ENCODE measurements around the gene PPARA.
A peak's percentile ranks its signal among the peaks of the same experiment; 100 is the strongest.

PPARA gene

GRCh38 chr22:46224044-46224897, 73.9 kb downstream of the PPARA start:
- DNase-seq = no peak

GRCh38 chr22:46224898-46225290, 74.6 kb downstream of the PPARA start:
- no peak for DNase-seq

DNA sequence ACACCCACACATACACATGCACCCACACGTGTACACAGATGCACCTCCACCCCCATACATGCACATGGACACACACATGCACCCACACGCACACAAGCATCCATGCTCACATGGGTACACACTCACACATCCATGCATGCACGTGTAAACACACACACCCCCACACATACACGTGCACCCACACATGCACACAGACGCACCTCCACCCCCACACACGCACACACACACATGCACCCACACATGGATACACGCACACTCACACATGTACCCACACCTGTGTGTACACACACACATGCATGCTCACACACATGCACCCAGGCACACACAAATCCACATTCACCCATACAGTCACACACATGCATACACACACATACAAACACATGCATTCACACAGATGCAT, 75.3 kb downstream of the PPARA start:
- no peak for DNase-seq

DNA sequence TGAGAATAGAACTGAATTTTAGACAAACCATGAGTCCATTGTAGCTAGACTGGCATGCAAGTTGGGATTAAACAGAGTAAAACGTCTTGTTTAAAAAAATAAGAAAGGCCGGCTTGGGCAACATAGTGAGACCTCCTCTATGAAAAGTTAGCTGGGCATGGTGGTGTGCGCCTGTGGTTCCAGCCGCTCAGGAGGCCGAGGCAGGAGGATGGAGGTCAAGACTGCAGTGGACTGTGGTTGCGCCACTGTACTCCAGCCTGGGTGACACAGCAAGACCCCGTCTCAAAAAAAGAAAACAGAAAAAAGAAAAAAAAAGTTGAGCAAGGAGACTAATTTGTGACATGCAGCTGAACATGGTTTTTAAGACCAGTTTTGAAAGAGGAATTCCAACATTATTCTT, 76.3 kb downstream of the PPARA start:
- DNase-seq = no peak

DNA sequence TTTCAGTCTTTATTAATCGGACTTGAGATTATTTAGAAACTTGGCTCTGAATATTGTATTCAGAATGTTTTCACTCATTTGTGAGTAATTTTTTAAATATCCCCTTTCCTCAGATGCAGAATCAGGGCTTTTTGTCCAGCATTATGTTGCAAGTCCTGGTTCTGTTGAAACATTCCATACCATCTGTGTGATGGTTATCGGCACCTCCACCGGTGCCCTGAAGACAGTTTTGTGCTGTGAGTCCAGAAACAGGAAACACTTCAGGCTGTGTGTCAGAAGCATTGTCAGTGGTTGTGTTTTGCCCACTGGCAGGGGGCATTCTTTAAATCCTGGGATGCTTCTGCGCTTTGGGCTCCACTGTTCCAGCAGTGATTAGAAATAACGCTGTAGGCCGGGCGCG, 79.4 kb downstream of the PPARA start:
- DNase-seq = no peak

GRCh38 chr22:46230262-46230901, 80.1 kb downstream of the PPARA start:
- no peak for DNase-seq

- DNase-seq = no peak
Observed at GRCh38 chr22:46233231-46233630, 82.9 kb downstream of the PPARA start.

DNA sequence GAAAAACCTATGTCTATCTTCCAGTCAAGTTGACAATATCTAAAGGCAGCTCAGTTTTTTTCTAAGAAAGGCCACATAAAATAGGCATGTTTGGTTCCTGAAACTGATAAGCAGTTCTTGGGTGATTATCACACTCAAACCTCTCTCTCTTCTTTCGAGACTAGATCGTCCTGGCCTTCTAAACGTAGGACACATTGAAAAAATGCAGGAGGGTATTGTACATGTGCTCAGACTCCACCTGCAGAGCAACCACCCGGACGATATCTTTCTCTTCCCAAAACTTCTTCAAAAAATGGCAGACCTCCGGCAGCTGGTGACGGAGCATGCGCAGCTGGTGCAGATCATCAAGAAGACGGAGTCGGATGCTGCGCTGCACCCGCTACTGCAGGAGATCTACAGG, 84.6 kb downstream of the PPARA start:
- DNase-seq = no peak

- DNase-seq = no peak
Observed at GRCh38 chr22:46237453-46238124, 87.3 kb downstream of the PPARA start.

- DNase-seq = no peak
Observed at GRCh38 chr22:46238541-46238940, 88.2 kb downstream of the PPARA start.

- no peak for DNase-seq
Observed at GRCh38 chr22:46239261-46240048, 89.1 kb downstream of the PPARA start.

- DNase-seq = no peak
Observed at GRCh38 chr22:46240073-46240472, 89.7 kb downstream of the PPARA start.

DNA sequence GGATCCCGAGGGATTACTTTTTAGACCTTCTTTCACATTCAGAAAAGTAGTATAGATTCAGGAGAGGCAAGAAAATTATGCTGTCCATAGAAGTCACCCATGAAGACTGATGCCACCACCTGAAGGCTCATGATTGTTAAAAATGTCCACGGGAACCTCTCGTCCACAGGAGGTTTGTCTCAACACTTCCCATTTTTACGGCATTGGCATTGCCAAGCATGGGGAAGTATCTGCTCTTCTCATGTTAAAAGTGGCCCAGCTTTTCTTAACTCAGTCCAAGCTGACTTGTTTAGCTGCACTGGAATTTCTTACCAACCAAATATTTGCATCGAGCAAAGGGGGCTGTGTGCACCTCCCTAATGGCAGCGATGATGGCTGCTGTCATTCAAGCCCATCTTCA, 90.2 kb downstream of the PPARA start:
- DNase-seq = no peak

GRCh38 chr22:46240907-46241306, 90.6 kb downstream of the PPARA start:
- no peak for DNase-seq

- DNase-seq = no peak
Observed at GRCh38 chr22:46241396-46242007, 91.2 kb downstream of the PPARA start.

GRCh38 chr22:46242076-46242475, 91.8 kb downstream of the PPARA start:
- no peak for DNase-seq

GRCh38 chr22:46244771-46245170, 94.4 kb downstream of the PPARA start:
- DNase-seq = no peak

DNA sequence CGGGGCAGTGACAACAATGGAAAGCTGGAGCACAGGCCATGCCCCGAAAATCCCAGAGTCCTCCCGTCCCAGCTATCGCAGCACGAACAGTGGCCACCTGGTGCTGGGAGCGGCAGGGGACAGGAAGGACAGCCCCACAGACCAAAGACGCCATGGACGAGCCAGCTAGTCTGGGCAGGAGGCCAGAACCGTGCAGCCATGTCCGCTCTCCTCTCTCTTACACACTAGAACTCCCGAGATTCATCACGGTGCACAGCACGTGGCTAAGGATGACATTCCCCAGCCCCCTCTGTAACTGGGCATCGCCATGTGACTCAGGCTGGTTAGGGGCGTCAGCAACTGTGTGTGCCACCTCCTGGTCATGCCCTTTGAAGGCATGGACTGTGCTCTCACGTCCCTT, 95.2 kb downstream of the PPARA start:
- no peak for DNase-seq

DNA sequence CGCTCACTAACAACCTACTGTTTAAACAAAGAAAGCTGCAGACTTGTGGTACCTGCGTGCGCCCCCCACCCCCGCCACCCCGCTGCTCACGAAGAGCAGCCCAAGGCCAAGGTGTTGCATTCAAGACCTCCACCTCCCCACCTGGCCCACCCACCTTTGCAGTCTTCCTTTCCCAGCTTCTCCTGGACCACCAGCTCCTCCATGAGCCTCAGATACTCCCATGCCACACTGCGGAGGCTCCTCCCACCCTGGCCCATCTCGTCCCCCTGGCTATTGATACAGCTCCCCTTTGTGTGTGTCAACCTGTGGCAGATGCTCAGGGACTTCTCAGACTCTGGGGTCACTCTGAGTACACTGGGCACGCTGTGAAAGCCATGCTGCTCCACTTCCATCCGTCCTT, 95.9 kb downstream of the PPARA start:
- no peak for DNase-seq

DNA sequence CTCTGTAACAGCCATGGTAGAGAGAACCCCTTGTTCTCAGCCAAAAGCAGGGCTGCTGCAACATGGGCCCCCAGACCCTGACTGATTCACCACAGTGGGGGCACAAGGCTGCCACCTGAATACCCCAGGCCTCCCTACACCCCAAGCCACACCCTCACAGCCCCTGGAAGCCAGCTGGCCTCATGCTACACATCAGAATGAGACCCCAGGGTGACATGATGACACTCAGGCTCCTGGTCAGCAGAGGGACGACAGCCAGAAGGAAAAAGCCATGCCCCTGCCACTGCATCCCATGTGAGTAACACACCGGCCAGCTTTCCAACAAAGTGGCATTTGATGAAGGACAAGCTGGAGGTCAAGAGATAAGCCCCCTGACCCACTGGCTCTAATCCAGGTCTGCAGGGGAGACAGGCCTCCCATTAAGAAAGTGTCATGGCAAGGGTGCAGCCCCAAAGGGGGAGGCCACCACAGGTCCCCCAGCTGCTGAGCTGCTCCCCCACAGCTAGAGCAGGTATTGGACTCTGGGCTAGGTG, 97.2 kb downstream of the PPARA start:
- DNase-seq = no peak

GRCh38 chr22:46250035-46250782, 99.9 kb downstream of the PPARA start, which contains the start of gene CDPF1:
CDPF1 (minus strand) TSS chr22:46250293; CDS start chr22:46248284, 2,009 bp downstream.
- peak; percentile 15 for DNase-seq

GRCh38 chr22:46250783-46251125, 100.4 kb downstream of the PPARA start:
- no peak for DNase-seq
